Measurements from ENCODE around the gene TMEM203.

DNA sequence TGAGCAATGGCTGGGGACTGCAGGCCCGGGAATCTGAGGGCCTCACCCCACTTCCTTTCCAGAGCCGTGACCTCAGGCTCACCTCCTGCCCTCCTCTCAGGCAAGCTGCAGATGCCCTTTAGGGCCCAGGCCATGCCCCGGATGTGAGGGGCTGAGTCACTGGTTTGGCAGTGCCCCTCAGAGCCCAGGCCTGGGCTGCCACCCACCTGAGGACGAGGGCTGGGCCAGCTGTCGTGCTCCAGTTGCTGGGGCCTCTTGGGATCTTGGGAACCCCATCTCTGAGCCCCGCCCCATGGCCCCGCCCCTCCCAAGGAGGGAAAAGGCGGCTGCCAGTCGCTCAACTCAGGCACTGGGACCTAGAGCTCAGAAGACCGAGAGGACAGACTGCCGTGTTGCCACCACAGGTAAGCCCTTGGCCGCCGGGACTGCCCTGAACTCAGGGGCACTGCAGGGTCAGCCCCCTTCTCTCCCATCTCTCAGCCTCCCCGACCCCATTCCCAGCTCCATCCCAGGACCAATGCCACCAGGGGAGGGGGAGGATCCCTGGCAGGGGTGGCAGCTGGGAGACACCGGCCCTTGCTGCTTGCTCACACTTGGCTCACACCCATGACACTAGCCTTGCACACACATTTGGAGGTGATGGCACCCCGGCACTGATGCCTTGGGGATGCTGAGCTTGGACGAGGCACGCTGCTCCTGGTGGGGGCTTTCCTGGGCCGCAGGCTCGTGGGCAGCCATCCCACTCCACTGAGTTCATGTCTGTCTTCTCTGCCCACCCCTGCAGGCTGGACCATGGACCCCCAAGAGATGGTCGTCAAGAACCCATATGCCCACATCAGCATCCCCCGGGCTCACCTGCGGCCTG is 19.6 kb upstream of the TMEM203 start, which contains the start of gene CYSRT1:
- TF ChIP-seq, protein P1, sequence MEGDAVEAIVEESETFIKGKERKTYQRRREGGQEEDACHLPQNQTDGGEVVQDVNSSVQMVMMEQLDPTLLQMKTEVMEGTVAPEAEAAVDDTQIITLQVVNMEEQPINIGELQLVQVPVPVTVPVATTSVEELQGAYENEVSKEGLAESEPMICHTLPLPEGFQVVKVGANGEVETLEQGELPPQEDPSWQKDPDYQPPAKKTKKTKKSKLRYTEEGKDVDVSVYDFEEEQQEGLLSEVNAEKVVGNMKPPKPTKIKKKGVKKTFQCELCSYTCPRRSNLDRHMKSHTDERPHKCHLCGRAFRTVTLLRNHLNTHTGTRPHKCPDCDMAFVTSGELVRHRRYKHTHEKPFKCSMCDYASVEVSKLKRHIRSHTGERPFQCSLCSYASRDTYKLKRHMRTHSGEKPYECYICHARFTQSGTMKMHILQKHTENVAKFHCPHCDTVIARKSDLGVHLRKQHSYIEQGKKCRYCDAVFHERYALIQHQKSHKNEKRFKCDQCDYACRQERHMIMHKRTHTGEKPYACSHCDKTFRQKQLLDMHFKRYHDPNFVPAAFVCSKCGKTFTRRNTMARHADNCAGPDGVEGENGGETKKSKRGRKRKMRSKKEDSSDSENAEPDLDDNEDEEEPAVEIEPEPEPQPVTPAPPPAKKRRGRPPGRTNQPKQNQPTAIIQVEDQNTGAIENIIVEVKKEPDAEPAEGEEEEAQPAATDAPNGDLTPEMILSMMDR (IDR thresholded peaks at IDR 0.05): no peak
- peak in 2 of 4 donors; percentile 23 to 57 for TF ChIP-seq POLR2A (IDR thresholded peaks at IDR 0.05)
